Activated CD8-positive, alpha-beta T cell treated with anti-CD3 and anti-CD28 coated beads, Interleukin-2, amount 10 ng/mL, durations not matched to agents 7 days and 5 days (primary cell): ENCODE data around the gene CHRNA3. TPM values are rescaled to one million over a fixed set of nuclear protein-coding genes. Genes with fewer than 3 reads are reported as not detected.

Source experiments
- total RNA-seq, 2 experiments: library from RNA; stranded (reverse); gene quantifications; one replicate each; pipeline ENCODE4 v1.2.3, GENCODE V29; 2021

Gene CHRNA3
- total RNA-seq, 2 experiments from 2014 or later = not detected

Other genes starting within 250 kb of the CHRNA3 start
- gene IREB2, start 182.8 kb downstream of the CHRNA3 start, total RNA-seq = 10 to 100 TPM; 52.5 to 62.4 TPM
- gene HYKK, start 113.4 kb downstream of the CHRNA3 start, total RNA-seq = 1 to 10 TPM; 1.1 to 1.5 TPM
- gene PSMA4, start 80.6 kb downstream of the CHRNA3 start, total RNA-seq = 100 to 1,000 TPM; 252 to 260 TPM
- 1 to 10 TPM; 2.1 to 2.7 TPM for gene CHRNA5, start 55.5 kb downstream of the CHRNA3 start, total RNA-seq
- gene CHRNB4, start 20.2 kb upstream of the CHRNA3 start, total RNA-seq = not detected
- gene ADAMTS7, start 190.5 kb upstream of the CHRNA3 start, total RNA-seq = not detected